Natural killer cell (primary cell): Measurements from ENCODE around the gene IL31. TPM values are rescaled to one million over a fixed set of nuclear protein-coding genes. Genes with fewer than 3 reads are reported as not detected.

Experiments used
- ATAC-seq, 3 donors: fragments of 150-1000 bp in 2 of 3; fragments of 200-7000 bp in 1 of 3; cut with Tn5 transposase; 1 replicate in 1 of 3; 2 replicates in 2 of 3; pipeline ENCODE4 v1.10.0; 2021; ENCODE audit warnings: mild to moderate bottlenecking in 2 of 3, moderate library complexity in 2 of 3
- DNase-seq, 2 donors: peaks; one replicate each; pipeline versions ENCODE4 v3.0.0 to v3.0.0-alpha.2; 2013 to 2021; ENCODE audit warnings: mixed read lengths in 1 of 2
- H3K27ac ChIP-seq: one replicate; pipeline ENCODE4 v1.5.1; 2013; ENCODE audit warnings: mild to moderate bottlenecking, low read length
- H3K27me3 ChIP-seq: one replicate; pipeline ENCODE4 v1.6.1; 2013; ENCODE audit warnings: low read length; ENCODE audit not compliant: control insufficient read depth, insufficient read depth
- H3K36me3 ChIP-seq: one replicate; pipeline ENCODE4 v1.6.1; 2013; ENCODE audit warnings: low read length; ENCODE audit not compliant: control insufficient read depth, insufficient read depth
- H3K4me1 ChIP-seq: one replicate; pipeline ENCODE4 v1.6.1; 2013; ENCODE audit warnings: low read length; ENCODE audit not compliant: control insufficient read depth, insufficient read depth
- H3K4me3 ChIP-seq: one replicate; pipeline ENCODE4 v1.5.1; 2013; ENCODE audit warnings: low read length
- H3K9me3 ChIP-seq: one replicate; pipeline ENCODE4 v1.6.1; 2013; ENCODE audit warnings: low read length; ENCODE audit not compliant: control insufficient read depth, insufficient read depth
- H3K27ac Mint-ChIP-seq, 2 donors: one replicate each; pipeline ENCODE4 v1.8.0; 2022; ENCODE audit warnings: mild to moderate bottlenecking in 2 of 2, mixed read lengths in 2 of 2, moderate library complexity in 1 of 2
- H3K27me3 Mint-ChIP-seq, 2 donors: one replicate each; pipeline ENCODE4 v1.8.0; 2022; ENCODE audit warnings: low read depth in 2 of 2, mixed read lengths in 2 of 2
- H3K36me3 Mint-ChIP-seq: one replicate; pipeline ENCODE4 v1.8.0; 2022; ENCODE audit warnings: mixed read lengths
- H3K4me1 Mint-ChIP-seq, 2 donors: one replicate each; pipeline ENCODE4 v1.8.0; 2022; ENCODE audit warnings: mixed read lengths in 2 of 2
- H3K4me3 Mint-ChIP-seq: one replicate; pipeline ENCODE4 v1.8.0; 2022; ENCODE audit warnings: mild to moderate bottlenecking, moderate library complexity, mixed read lengths
- H3K9me3 Mint-ChIP-seq, 2 donors: one replicate each; pipeline ENCODE4 v1.8.0; 2022; ENCODE audit warnings: mixed read lengths in 2 of 2
- CTCF ChIP-seq: fragments of 200-600 bp; IDR thresholded peaks from one replicate; pipeline ENCODE4 v1.8.0; 2022; ENCODE audit warnings: antibody characterized with exemption
- WGBS: methylation state at CpG from one replicate; pipeline ENCODE4 v1.1.7; 2013; ENCODE audit warnings: missing lambda C conversion rate; ENCODE audit not compliant: insufficient coverage; 5-methylcytosine and 5-hydroxymethylcytosine counted together
- intact Hi-C: fragments of 100-400 bp; cut with micrococcal nuclease; formaldehyde crosslinking; loops from one replicate; pipeline ENCODE4 v1.14.2; 2022
- total RNA-seq, 4 donors: library from RNA; stranded (reverse); fragments of 120-200 nt in 1 of 4; gene quantifications; one replicate each; pipeline versions ENCODE4 v1.2.3 to v1.2.4, GENCODE V29; 2013 to 2022

IL31 gene
- total RNA-seq, 3 donors from 2014 or later (not counting 1 experiment from before 2014, with no cell fraction given), result not detected

- intact Hi-C loops, result loop anchor here (5.0 kb wide), 1 partner anchor 227 kb away; no protein-coding TSS in a partner anchor
- peaks cover 58% of the 10 kb centered on the region for H3K36me3 ChIP-seq
- no peak overlapping the region for H3K27ac ChIP-seq
- Mint-ChIP-seq H3K36me3 (no peaks in the 10 kb centered on the region), H3K4me1 (peaks cover 12 to 19% of the 10 kb centered on the region in 2 donors), H3K4me3 (no peak overlapping the region), H3K27me3 (no peaks in the 10 kb centered on the region), H3K9me3 (no peaks in the 10 kb centered on the region), H3K27ac (no peak overlapping the region)
- DNase-seq, result no peak
- peaks cover 14% of the 10 kb centered on the region for H3K4me1 ChIP-seq
- TF ChIP-seq CTCF, result no peak
- 93% methylated on average over 17 of the region's 17 CpGs for WGBS
- ATAC-seq, result no peak
- H3K9me3 ChIP-seq, result no peaks in the 10 kb centered on the region
- H3K4me3 ChIP-seq, result no peak overlapping the region
- no peaks in the 10 kb centered on the region for H3K27me3 ChIP-seq
Measured at GRCh38 chr12:122130150-122130549, 43.9 kb downstream of the IL31 start.

GRCh38 chr12:122129131-122129530 lies 44.9 kb downstream of the IL31 start:
- Histone ChIP-seq H3K4me1 (peaks cover 15% of the 10 kb centered on the region), H3K36me3 (peaks cover 54% of the 10 kb centered on the region), H3K4me3 (no peak overlapping the region), H3K27ac (no peak overlapping the region), H3K9me3 (no peaks in the 10 kb centered on the region), H3K27me3 (no peaks in the 10 kb centered on the region)
- peaks cover 12 to 19% of the 10 kb centered on the region in 2 donors for H3K4me1 Mint-ChIP-seq
- H3K27ac Mint-ChIP-seq, result no peak overlapping the region
- H3K9me3 Mint-ChIP-seq, result no peaks in the 10 kb centered on the region
- no peak for ATAC-seq
- H3K27me3 Mint-ChIP-seq, result no peaks in the 10 kb centered on the region
- no peaks in the 10 kb centered on the region for H3K36me3 Mint-ChIP-seq
- 97% methylated on average over 13 of the region's 13 CpGs for WGBS
- DNase-seq, result no peak
- intact Hi-C loops, result no loop called here
- no peak for TF ChIP-seq CTCF
- no peak overlapping the region for H3K4me3 Mint-ChIP-seq

GRCh38 chr12:122128481-122128880 lies 45.5 kb downstream of the IL31 start:
- ATAC-seq (no peak), DNase-seq (no peak)
- H3K27ac Mint-ChIP-seq, result no peak overlapping the region
- peaks cover 12 to 17% of the 10 kb centered on the region in 2 donors for H3K4me1 Mint-ChIP-seq
- no peak for TF ChIP-seq CTCF
- Histone ChIP-seq H3K36me3 (peaks cover 53% of the 10 kb centered on the region), H3K4me1 (peaks cover 19% of the 10 kb centered on the region), H3K4me3 (no peak overlapping the region), H3K9me3 (no peaks in the 10 kb centered on the region), H3K27ac (no peak overlapping the region), H3K27me3 (no peaks in the 10 kb centered on the region)
- no peaks in the 10 kb centered on the region for H3K36me3 Mint-ChIP-seq
- intact Hi-C loops, result no loop called here
- no peaks in the 10 kb centered on the region for H3K9me3 Mint-ChIP-seq
- 97% methylated on average over 5 of the region's 5 CpGs for WGBS
- H3K27me3 Mint-ChIP-seq, result no peaks in the 10 kb centered on the region
- H3K4me3 Mint-ChIP-seq, result no peak overlapping the region

GRCh38 chr12:122127839-122128238 lies 46.2 kb downstream of the IL31 start:
- Histone ChIP-seq H3K9me3 (no peaks in the 10 kb centered on the region), H3K4me1 (peaks cover 26% of the 10 kb centered on the region), H3K27ac (no peak overlapping the region), H3K36me3 (peaks cover 49% of the 10 kb centered on the region), H3K27me3 (no peaks in the 10 kb centered on the region), H3K4me3 (no peak overlapping the region)
- intact Hi-C loops, result no loop called here
- WGBS, result 92% methylated on average over 13 of the region's 13 CpGs
- DNase-seq (no peak), ATAC-seq (no peak)
- H3K27ac Mint-ChIP-seq, result no peak overlapping the region
- H3K4me3 Mint-ChIP-seq, result no peak overlapping the region
- H3K27me3 Mint-ChIP-seq, result no peaks in the 10 kb centered on the region
- no peak for TF ChIP-seq CTCF
- no peaks in the 10 kb centered on the region for H3K9me3 Mint-ChIP-seq
- no peaks in the 10 kb centered on the region for H3K36me3 Mint-ChIP-seq
- peaks cover 18 to 22% of the 10 kb centered on the region in 2 donors for H3K4me1 Mint-ChIP-seq
